Loucy (cell line): Measurements from ENCODE around the gene CMTM7.

Experiments
- H2AFZ ChIP-seq: fragments of 200-600 bp; sonication (generic); 2 replicates; pipeline ENCODE4 v1.6.0; 2016; ENCODE audit warnings: antibody characterized with exemption, mild to moderate bottlenecking, low read length, moderate library complexity
- H3F3A ChIP-seq: fragments of 200-600 bp; 2 replicates; pipeline ENCODE4 v1.6.0; 2016; ENCODE audit warnings: antibody characterized with exemption, low read depth, mild to moderate bottlenecking
- H3K27me3 ChIP-seq: fragments of 200-600 bp; sonication (generic); 2 replicates; pipeline ENCODE4 v1.6.1; 2014; ENCODE audit warnings: low read length, mild to moderate bottlenecking; ENCODE audit not compliant: insufficient read depth, poor library complexity, severe bottlenecking
- H3K36me3 ChIP-seq: fragments of 200-600 bp; sonication (generic); 2 replicates; pipeline ENCODE4 v1.6.1; 2016; ENCODE audit warnings: low read length; ENCODE audit not compliant: insufficient read depth
- H3K4me1 ChIP-seq: fragments of 200-600 bp; sonication (generic); 2 replicates; pipeline ENCODE4 v1.5.1; 2014; ENCODE audit warnings: low read length, mild to moderate bottlenecking; ENCODE audit not compliant: insufficient read depth, poor library complexity, severe bottlenecking
- H3K4me2 ChIP-seq: fragments of 200-600 bp; sonication (generic); 2 replicates; pipeline ENCODE4 v1.6.0; 2014; ENCODE audit warnings: antibody characterized with exemption, low read length, low read depth, mild to moderate bottlenecking; ENCODE audit not compliant: poor library complexity, severe bottlenecking
- H3K4me3 ChIP-seq: fragments of 200-600 bp; sonication (generic); 2 replicates; pipeline ENCODE4 v1.5.1; 2014; ENCODE audit warnings: low read length, mild to moderate bottlenecking, mixed read lengths; ENCODE audit not compliant: poor library complexity, severe bottlenecking
- H3K79me2 ChIP-seq: fragments of 200-600 bp; sonication (generic); 2 replicates; pipeline ENCODE4 v1.6.1; 2014; ENCODE audit warnings: low read length; ENCODE audit not compliant: insufficient read depth
- H3K9ac ChIP-seq: fragments of 200-600 bp; sonication (generic); 2 replicates; pipeline ENCODE4 v1.6.0; 2014; ENCODE audit warnings: mild to moderate bottlenecking, low read depth, low read length, moderate library complexity; ENCODE audit not compliant: poor library complexity, severe bottlenecking
- H3K9me2 ChIP-seq: fragments of 200-600 bp; sonication (generic); replicated peaks from 2 replicates; pipeline ENCODE4 v1.6.1; 2016; ENCODE audit warnings: low read depth, low read length, mixed read lengths
- H3K9me3 ChIP-seq: fragments of 200-600 bp; sonication (generic); 2 replicates; pipeline ENCODE4 v1.6.1; 2014; ENCODE audit warnings: mild to moderate bottlenecking, antibody characterized with exemption, low read length, low read depth; ENCODE audit not compliant: insufficient read depth
- H4K20me1 ChIP-seq: fragments of 200-600 bp; sonication (generic); 2 replicates; pipeline ENCODE4 v1.6.0; 2014; ENCODE audit warnings: antibody characterized with exemption, low read length, mild to moderate bottlenecking; ENCODE audit not compliant: insufficient read depth, poor library complexity, severe bottlenecking
- CTCF ChIP-seq: fragments of 200-600 bp; sonication (generic); conservative IDR thresholded peaks from 2 replicates; pipeline ENCODE4 v1.5.1; 2014; ENCODE audit warnings: mild to moderate bottlenecking, antibody characterized with exemption, low read length
- EZH2phosphoT487 ChIP-seq: fragments of 200-600 bp; IDR thresholded peaks from 2 replicates; pipeline ENCODE4 v1.6.1; 2018; ENCODE audit warnings: antibody characterized with exemption, mild to moderate bottlenecking, moderate library complexity, borderline replicate concordance

The CMTM7 gene

DNA sequence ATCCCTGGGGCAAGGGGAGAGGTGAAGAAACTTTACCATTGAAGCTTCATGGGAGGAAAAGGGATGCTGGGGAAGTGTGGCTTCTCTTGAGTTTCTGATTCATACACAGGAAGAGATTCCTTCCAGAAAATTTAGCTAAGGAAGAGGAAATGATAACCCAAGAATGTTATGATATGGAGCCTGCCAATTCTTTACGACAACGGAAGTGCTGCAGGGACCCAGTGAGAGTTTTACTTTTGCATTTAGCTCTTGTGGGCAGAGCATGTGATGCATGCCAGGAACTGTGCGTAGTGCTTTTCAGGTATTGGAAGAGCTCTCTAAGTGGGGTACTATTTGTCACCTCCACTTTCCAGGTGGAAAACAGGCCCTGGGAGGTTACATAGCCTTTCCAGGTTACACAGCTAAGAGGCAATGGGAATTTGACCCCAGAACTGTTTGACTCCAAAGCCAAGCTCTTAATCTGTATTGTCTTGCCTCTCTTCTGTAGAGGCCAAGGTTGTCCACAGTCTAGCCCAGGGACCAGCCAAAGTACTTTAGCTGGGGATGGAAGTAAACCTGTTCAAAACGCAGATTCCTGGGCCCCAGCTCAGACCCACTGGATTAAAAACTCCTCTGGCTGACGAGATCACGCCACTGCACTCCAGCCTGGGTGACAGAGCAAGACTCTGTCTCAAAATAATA, 23.0 kb downstream of the CMTM7 start:
- no peak overlapping the region for H3K4me3 ChIP-seq
- TF ChIP-seq EZH2phosphoT487 (no peak), CTCF (no peak)
- no peaks in the 10 kb centered on the region for H3K27me3 ChIP-seq
- H3K9me3 ChIP-seq: no peaks in the 10 kb centered on the region
- H4K20me1 ChIP-seq: no peaks in the 10 kb centered on the region
- H2AFZ ChIP-seq: no peak overlapping the region
- H3K9ac ChIP-seq: no peak overlapping the region
- H3K9me2 ChIP-seq: no peaks in the 10 kb centered on the region
- no peaks in the 10 kb centered on the region for H3K36me3 ChIP-seq
- H3K79me2 ChIP-seq: 0 out of 2 replicates have a peak, but pooled peaks cover 3% of the 10 kb centered on the region
- peaks cover under 1% of the 10 kb centered on the region for H3K4me1 ChIP-seq
- H3K4me2 ChIP-seq: no peak overlapping the region
- no peaks in the 10 kb centered on the region for H3F3A ChIP-seq

GRCh38 chr3:32419742-32420125, 28.1 kb downstream of the CMTM7 start:
- Histone ChIP-seq H3K36me3 (no peaks in the 10 kb centered on the region), H2AFZ (no peak overlapping the region), H3K27me3 (no peaks in the 10 kb centered on the region), H3K4me2 (no peak overlapping the region), H3K9ac (no peak overlapping the region), H3K4me3 (peak overlapping the region; percentile 0), H3K79me2 (peaks cover 19% of the 10 kb centered on the region; the same call in 1 of the 2 replicates), H3K9me3 (no peaks in the 10 kb centered on the region), H3K9me2 (no peaks in the 10 kb centered on the region), H3K4me1 (peaks cover 49% of the 10 kb centered on the region), H4K20me1 (no peaks in the 10 kb centered on the region), H3F3A (no peaks in the 10 kb centered on the region; the same call in 1 of the 2 replicates)
- TF ChIP-seq EZH2phosphoT487 (no peak), CTCF (no peak)

GRCh38 chr3:32420126-32421038, 28.7 kb downstream of the CMTM7 start:
- Histone ChIP-seq H3K79me2 (peaks cover 19% of the 10 kb centered on the region; the same call in 1 of the 2 replicates), H2AFZ (peak overlapping the region; percentile 9; the same call in 1 of the 2 replicates), H3K36me3 (no peaks in the 10 kb centered on the region), H3K27me3 (no peaks in the 10 kb centered on the region), H3K9me2 (no peaks in the 10 kb centered on the region), H3K9ac (no peak overlapping the region), H3K4me3 (peak overlapping the region; percentile 0), H3K9me3 (no peaks in the 10 kb centered on the region), H3K4me2 (no peak overlapping the region), H3F3A (no peaks in the 10 kb centered on the region; the same call in 1 of the 2 replicates), H3K4me1 (peaks cover 54% of the 10 kb centered on the region), H4K20me1 (no peaks in the 10 kb centered on the region)
- TF ChIP-seq EZH2phosphoT487: no peak
- TF ChIP-seq CTCF: no peak; the same call in 1 of the 2 replicates
